Endothelial cell of umbilical vein (primary cell): ENCODE measurements around the gene PANK2. TPM values are rescaled to one million over a fixed set of nuclear protein-coding genes. Genes with fewer than 3 reads are reported as not detected.
A peak's percentile ranks its signal among the peaks of the same experiment; 100 is the strongest.

Experiments
- BruUV-seq: library from RNA; stranded (reverse); fragments of 400-500 nt; replicated peaks from 2 replicates; lab custom pipeline; 2021; lab: Mats Ljungman, UMichigan
- CTCF ChIA-PET: fragments of 300-600, 350-600 bp; sonication (Branson Sonifier 250); formaldehyde crosslinking; loops from one replicate; lab custom pipeline; 2021; ENCODE audit warnings: antibody characterized with exemption, inconsistent platforms; lab: Charles Lee
- POLR2A ChIA-PET: fragments of 300-600, 350-600 bp; sonication (Branson Sonifier 250); formaldehyde crosslinking; loops from one replicate; lab custom pipeline; 2021; ENCODE audit warnings: antibody characterized with exemption, inconsistent platforms; lab: Charles Lee
- DNase-seq: peaks from one replicate; pipeline ENCODE4 v3.0.0-alpha.2; 2011; ENCODE audit warnings: low read depth, low spot score
- FAIRE-seq: peaks from 2 replicates; lab custom pipeline; 2011; peaks lifted over from hg19 to GRCh38; lab: Jason Lieb, UNC
- H2AFZ ChIP-seq: 2 replicates; pipeline ENCODE4 v1.6.0; 2012; ENCODE audit warnings: low read depth, low read length, control low read depth, inconsistent platforms
- H3K27ac ChIP-seq: 2 replicates; pipeline ENCODE4 v1.5.1; 2011; ENCODE audit warnings: low read depth, mild to moderate bottlenecking, control low read depth, low read length, moderate library complexity; ENCODE audit not compliant: insufficient read depth
- H3K27me3 ChIP-seq, 2 experiments: 2 replicates each; pipeline versions ENCODE4 v1.6.0 to v1.6.1; 2011; ENCODE audit warnings: low read length in 2 of 2, mixed read lengths in 1 of 2; ENCODE audit not compliant: control insufficient read depth in 2 of 2, insufficient read depth in 2 of 2
- H3K36me3 ChIP-seq, 2 experiments: 2 replicates in 1 of 2; 3 replicates in 1 of 2; pipeline ENCODE4 v1.5.1; 2011; ENCODE audit warnings: low read length in 2 of 2, mild to moderate bottlenecking in 1 of 2, moderate library complexity in 1 of 2; ENCODE audit not compliant: control insufficient read depth in 2 of 2, insufficient read depth in 2 of 2; ENCODE audit errors: extremely low read depth in 1 of 2
- H3K4me1 ChIP-seq: 3 replicates; pipeline ENCODE4 v1.5.1; 2011; ENCODE audit warnings: mild to moderate bottlenecking, low read length; ENCODE audit not compliant: control insufficient read depth, insufficient read depth; ENCODE audit errors: extremely low read depth
- H3K4me2 ChIP-seq: 2 replicates; pipeline ENCODE4 v1.6.1; 2011; ENCODE audit warnings: low read length, control low read depth, mixed read lengths; ENCODE audit not compliant: insufficient read depth
- H3K4me3 ChIP-seq, 3 experiments: fragments of 200-600 bp in 1 of 3; sonication (generic), shearing (Covaris generic) in 1 of 3; replicated peaks in 1 of 3; 2 replicates each; pipeline ENCODE4 v1.5.1; 2011 to 2016; ENCODE audit warnings: control low read depth in 3 of 3, low read length in 3 of 3, mild to moderate bottlenecking in 2 of 3, inconsistent platforms in 1 of 3, low read depth in 1 of 3, moderate library complexity in 1 of 3; ENCODE audit not compliant: insufficient read depth in 1 of 3
- H3K79me2 ChIP-seq: 2 replicates; pipeline ENCODE4 v1.6.0; 2012; ENCODE audit warnings: low read length, inconsistent platforms; ENCODE audit not compliant: control insufficient read depth, insufficient read depth
- H3K9ac ChIP-seq: replicated peaks from 2 replicates; pipeline ENCODE3; 2011; ENCODE audit warnings: low read length, control low read depth; ENCODE audit not compliant: insufficient read depth; ENCODE audit errors: extremely low read depth
- H3K9me1 ChIP-seq: replicated peaks from 3 replicates; pipeline ENCODE4 v1.6.0; 2011; ENCODE audit warnings: mild to moderate bottlenecking, low read length; ENCODE audit not compliant: control insufficient read depth, insufficient read depth; ENCODE audit errors: extremely low read depth
- H3K9me3 ChIP-seq: replicated peaks from 2 replicates; pipeline ENCODE4 v1.5.1; 2012; ENCODE audit warnings: low read length, inconsistent platforms; ENCODE audit not compliant: control insufficient read depth, insufficient read depth
- H4K20me1 ChIP-seq: replicated peaks from 2 replicates; pipeline ENCODE3; 2011; ENCODE audit warnings: mild to moderate bottlenecking, low read length; ENCODE audit not compliant: control insufficient read depth, insufficient read depth; ENCODE audit errors: extremely low read depth
- CTCF ChIP-seq, 2 donors: IDR thresholded peaks; 1 replicate in 1 of 2; 2 replicates in 1 of 2; pipeline ENCODE4 v1.5.1; 2011; ENCODE audit warnings: low read length in 2 of 2, mild to moderate bottlenecking in 2 of 2, moderate library complexity in 2 of 2, control low read depth in 1 of 2, inconsistent platforms in 1 of 2, low read depth in 1 of 2; ENCODE audit not compliant: insufficient read depth in 1 of 2; ENCODE audit errors: extremely low read depth in 1 of 2
- EZH2 ChIP-seq: IDR thresholded peaks from 2 replicates; pipeline ENCODE4 v1.6.1; 2012; ENCODE audit warnings: borderline replicate concordance, low read depth, mild to moderate bottlenecking, moderate library complexity, low read length, inconsistent platforms; ENCODE audit not compliant: severe bottlenecking
- FOS ChIP-seq: IDR thresholded peaks from 2 replicates; pipeline ENCODE4 v1.6.1; 2011; ENCODE audit warnings: mild to moderate bottlenecking, low read length, moderate library complexity, borderline replicate concordance; ENCODE audit not compliant: insufficient read depth
- GATA2 ChIP-seq: IDR thresholded peaks from 2 replicates; pipeline ENCODE4 v1.7.0; 2011; ENCODE audit warnings: low read depth, mild to moderate bottlenecking, moderate library complexity, mixed read lengths, low read length; ENCODE audit not compliant: insufficient read length, insufficient read depth
- JUN ChIP-seq: IDR thresholded peaks from 2 replicates; pipeline ENCODE4 v1.6.1; 2011; ENCODE audit warnings: borderline replicate concordance, low read depth; ENCODE audit not compliant: insufficient read length, insufficient read depth
- MAX ChIP-seq: IDR thresholded peaks from 2 replicates; pipeline ENCODE4 v1.6.1; 2011; ENCODE audit not compliant: insufficient read depth, insufficient read length
- MYC ChIP-seq: IDR thresholded peaks from one replicate; pipeline ENCODE4 v1.6.1; 2011; ENCODE audit warnings: mild to moderate bottlenecking, low read depth, low read length
- POLR2A ChIP-seq: IDR thresholded peaks from 2 replicates; pipeline ENCODE4 v1.6.1; 2012; ENCODE audit warnings: low read depth, mild to moderate bottlenecking, control low read depth, low read length
- POLR2AphosphoS5 ChIP-seq: IDR thresholded peaks from 2 replicates; pipeline ENCODE4 v1.6.1; 2012; ENCODE audit warnings: low read depth, mild to moderate bottlenecking, control low read depth, low read length, moderate library complexity; ENCODE audit not compliant: insufficient read depth
- dilution Hi-C: fragments of 300-500 bp; cut with MboI; formaldehyde crosslinking; loops from one replicate; pipeline ENCODE4 v1.15.0; 2019; ENCODE audit warnings: low sequenced_read_pairs; ENCODE audit not compliant: extremely low pct_ligation_motif_present
- intact Hi-C: fragments of 100-400 bp; cut with micrococcal nuclease; formaldehyde crosslinking; loops from one replicate; pipeline ENCODE4 v1.10.0; 2022
- polyA plus RNA-seq, 4 experiments: library from polyadenylated mRNA; depleted of rRNA in 3 of 4; stranded (reverse) in 3 of 4; unstranded in 1 of 4; fragments of >200 nt; gene quantifications; 2 replicates each; pipeline versions ENCODE4 v1.2.1 to v1.2.3, GENCODE V29; 2011 to 2012; ENCODE audit warnings: missing spikeins in 1 of 4
- total RNA-seq: library from RNA; stranded (reverse); gene quantifications from 2 replicates; pipeline ENCODE4 v1.2.3, GENCODE V29; 2021

PANK2 gene
- total and polyA plus RNA-seq, 2 donors (not counting 3 experiments of a cell fraction or from before 2014, with no cell fraction given): 18.9 to 54.3 TPM

- H3K4me1 ChIP-seq: peaks cover 3% of the 10 kb centered on the region
- H3K9me3 ChIP-seq: no peaks in the 10 kb centered on the region
- no peak overlapping the region for H3K27ac ChIP-seq
- ChIA-PET POLR2A (interaction anchor here (1.0 kb wide), 1 partner anchor 57 kb away, joined by 6 read pairs; no protein-coding TSS in a partner anchor), CTCF (interaction anchor here (0.9 to 2.1 kb wide), 4 partner anchors 8 to 197 kb away, joined by 3 to 7 read pairs (median 4); no protein-coding TSS in a partner anchor)
- intact Hi-C loops (no loop called here), dilution Hi-C loops (no loop called here)
- DNase-seq: no peak
- no peak overlapping the region for H2AFZ ChIP-seq
- no peaks in the 10 kb centered on the region for H3K79me2 ChIP-seq
- no peak overlapping the region for H3K4me3 ChIP-seq
- H3K4me2 ChIP-seq: no peak overlapping the region
- peaks cover 0 to 3% of the 10 kb centered on the region in 2 experiments for H3K36me3 ChIP-seq
- no peaks in the 10 kb centered on the region for H3K9me1 ChIP-seq
- no TSS peak for BruUV-seq
- TF ChIP-seq POLR2AphosphoS5 (no peak), EZH2 (no peak), POLR2A (peak; percentile 25)
- H3K9ac ChIP-seq: no peak overlapping the region
- H4K20me1 ChIP-seq: no peaks in the 10 kb centered on the region
- H3K27me3 ChIP-seq: no peaks in the 10 kb centered on the region
- no peak for FAIRE-seq
Measured at GRCh38 chr20:3875378-3875974, 13.7 kb upstream of the PANK2 start.

GRCh38 chr20:3876000-3876399, 13.2 kb upstream of the PANK2 start:
- no peaks in the 10 kb centered on the region for H4K20me1 ChIP-seq
- no peak overlapping the region for H3K27ac ChIP-seq
- ChIA-PET CTCF (interaction anchor here (0.9 to 2.1 kb wide), 4 partner anchors 9 to 196 kb away, joined by 3 to 7 read pairs (median 4); no protein-coding TSS in a partner anchor), POLR2A (interaction anchor here (1.0 kb wide), 1 partner anchor 58 kb away, joined by 6 read pairs; no protein-coding TSS in a partner anchor)
- no peaks in the 10 kb centered on the region for H3K9me3 ChIP-seq
- H3K9ac ChIP-seq: no peak overlapping the region
- no peaks in the 10 kb centered on the region for H3K79me2 ChIP-seq
- TF ChIP-seq CTCF (IDR thresholded peaks at IDR 0.05; ENCODE audit: extremely low read depth in 1 of 2, insufficient read depth in 1 of 2, low read depth in 1 of 2, low read length in 2 of 2): no peak
- TF ChIP-seq POLR2AphosphoS5: no peak
- TF ChIP-seq JUN: no peak
- no peak for TF ChIP-seq EZH2
- no peak for TF ChIP-seq FOS
- TF ChIP-seq POLR2A: no peak
- no peak for TF ChIP-seq MAX
- no peak for TF ChIP-seq GATA2
- TF ChIP-seq MYC: no peak
- no peak overlapping the region for H2AFZ ChIP-seq
- dilution Hi-C loops (no loop called here), intact Hi-C loops (no loop called here)
- no peaks in the 10 kb centered on the region for H3K9me1 ChIP-seq
- no peak for DNase-seq
- BruUV-seq: no TSS peak
- no peak overlapping the region for H3K4me2 ChIP-seq
- FAIRE-seq: no peak
- H3K4me3 ChIP-seq: no peak overlapping the region
- peaks cover 0 to 3% of the 10 kb centered on the region in 2 experiments for H3K36me3 ChIP-seq
- peaks cover 3% of the 10 kb centered on the region for H3K4me1 ChIP-seq
- no peaks in the 10 kb centered on the region for H3K27me3 ChIP-seq
